Endothelial cell of umbilical vein (primary cell): ENCODE data around the gene TAF6. TPM values are rescaled to one million over a fixed set of nuclear protein-coding genes. Genes with fewer than 3 reads are reported as not detected.
A peak's percentile ranks its signal among the peaks of the same experiment; 100 is the strongest.

Experiments used
- BruUV-seq: library from RNA; stranded (reverse); fragments of 400-500 nt; replicated peaks from 2 replicates; lab custom pipeline; 2021; lab: Mats Ljungman, UMichigan
- CTCF ChIA-PET: fragments of 300-600, 350-600 bp; sonication (Branson Sonifier 250); formaldehyde crosslinking; loops from one replicate; lab custom pipeline; 2021; ENCODE audit warnings: antibody characterized with exemption, inconsistent platforms; lab: Charles Lee
- POLR2A ChIA-PET: fragments of 300-600, 350-600 bp; sonication (Branson Sonifier 250); formaldehyde crosslinking; loops from one replicate; lab custom pipeline; 2021; ENCODE audit warnings: antibody characterized with exemption, inconsistent platforms; lab: Charles Lee
- DNase-seq: peaks from one replicate; pipeline ENCODE4 v3.0.0-alpha.2; 2011; ENCODE audit warnings: low read depth, low spot score
- FAIRE-seq: peaks from 2 replicates; lab custom pipeline; 2011; peaks lifted over from hg19 to GRCh38; lab: Jason Lieb, UNC
- H2AFZ ChIP-seq: 2 replicates; pipeline ENCODE4 v1.6.0; 2012; ENCODE audit warnings: low read depth, low read length, control low read depth, inconsistent platforms
- H3K27ac ChIP-seq: 2 replicates; pipeline ENCODE4 v1.5.1; 2011; ENCODE audit warnings: low read depth, mild to moderate bottlenecking, control low read depth, low read length, moderate library complexity; ENCODE audit not compliant: insufficient read depth
- H3K27me3 ChIP-seq, 2 experiments: 2 replicates each; pipeline versions ENCODE4 v1.6.0 to v1.6.1; 2011; ENCODE audit warnings: low read length in 2 of 2, mixed read lengths in 1 of 2; ENCODE audit not compliant: control insufficient read depth in 2 of 2, insufficient read depth in 2 of 2
- H3K36me3 ChIP-seq, 2 experiments: 2 replicates in 1 of 2; 3 replicates in 1 of 2; pipeline ENCODE4 v1.5.1; 2011; ENCODE audit warnings: low read length in 2 of 2, mild to moderate bottlenecking in 1 of 2, moderate library complexity in 1 of 2; ENCODE audit not compliant: control insufficient read depth in 2 of 2, insufficient read depth in 2 of 2; ENCODE audit errors: extremely low read depth in 1 of 2
- H3K4me1 ChIP-seq: 3 replicates; pipeline ENCODE4 v1.5.1; 2011; ENCODE audit warnings: mild to moderate bottlenecking, low read length; ENCODE audit not compliant: control insufficient read depth, insufficient read depth; ENCODE audit errors: extremely low read depth
- H3K4me2 ChIP-seq: 2 replicates; pipeline ENCODE4 v1.6.1; 2011; ENCODE audit warnings: low read length, control low read depth, mixed read lengths; ENCODE audit not compliant: insufficient read depth
- H3K4me3 ChIP-seq, 3 experiments: fragments of 200-600 bp in 1 of 3; sonication (generic), shearing (Covaris generic) in 1 of 3; replicated peaks in 1 of 3; 2 replicates each; pipeline ENCODE4 v1.5.1; 2011 to 2016; ENCODE audit warnings: control low read depth in 3 of 3, low read length in 3 of 3, mild to moderate bottlenecking in 2 of 3, inconsistent platforms in 1 of 3, low read depth in 1 of 3, moderate library complexity in 1 of 3; ENCODE audit not compliant: insufficient read depth in 1 of 3
- H3K79me2 ChIP-seq: 2 replicates; pipeline ENCODE4 v1.6.0; 2012; ENCODE audit warnings: low read length, inconsistent platforms; ENCODE audit not compliant: control insufficient read depth, insufficient read depth
- H3K9ac ChIP-seq: replicated peaks from 2 replicates; pipeline ENCODE3; 2011; ENCODE audit warnings: low read length, control low read depth; ENCODE audit not compliant: insufficient read depth; ENCODE audit errors: extremely low read depth
- H3K9me1 ChIP-seq: replicated peaks from 3 replicates; pipeline ENCODE4 v1.6.0; 2011; ENCODE audit warnings: mild to moderate bottlenecking, low read length; ENCODE audit not compliant: control insufficient read depth, insufficient read depth; ENCODE audit errors: extremely low read depth
- H3K9me3 ChIP-seq: replicated peaks from 2 replicates; pipeline ENCODE4 v1.5.1; 2012; ENCODE audit warnings: low read length, inconsistent platforms; ENCODE audit not compliant: control insufficient read depth, insufficient read depth
- H4K20me1 ChIP-seq: replicated peaks from 2 replicates; pipeline ENCODE3; 2011; ENCODE audit warnings: mild to moderate bottlenecking, low read length; ENCODE audit not compliant: control insufficient read depth, insufficient read depth; ENCODE audit errors: extremely low read depth
- EZH2 ChIP-seq: IDR thresholded peaks from 2 replicates; pipeline ENCODE4 v1.6.1; 2012; ENCODE audit warnings: borderline replicate concordance, low read depth, mild to moderate bottlenecking, moderate library complexity, low read length, inconsistent platforms; ENCODE audit not compliant: severe bottlenecking
- FOS ChIP-seq: IDR thresholded peaks from 2 replicates; pipeline ENCODE4 v1.6.1; 2011; ENCODE audit warnings: mild to moderate bottlenecking, low read length, moderate library complexity, borderline replicate concordance; ENCODE audit not compliant: insufficient read depth
- GATA2 ChIP-seq: IDR thresholded peaks from 2 replicates; pipeline ENCODE4 v1.7.0; 2011; ENCODE audit warnings: low read depth, mild to moderate bottlenecking, moderate library complexity, mixed read lengths, low read length; ENCODE audit not compliant: insufficient read length, insufficient read depth
- JUN ChIP-seq: IDR thresholded peaks from 2 replicates; pipeline ENCODE4 v1.6.1; 2011; ENCODE audit warnings: borderline replicate concordance, low read depth; ENCODE audit not compliant: insufficient read length, insufficient read depth
- MYC ChIP-seq: IDR thresholded peaks from one replicate; pipeline ENCODE4 v1.6.1; 2011; ENCODE audit warnings: mild to moderate bottlenecking, low read depth, low read length
- POLR2AphosphoS5 ChIP-seq: IDR thresholded peaks from 2 replicates; pipeline ENCODE4 v1.6.1; 2012; ENCODE audit warnings: low read depth, mild to moderate bottlenecking, control low read depth, low read length, moderate library complexity; ENCODE audit not compliant: insufficient read depth
- dilution Hi-C: fragments of 300-500 bp; cut with MboI; formaldehyde crosslinking; loops from one replicate; pipeline ENCODE4 v1.15.0; 2019; ENCODE audit warnings: low sequenced_read_pairs; ENCODE audit not compliant: extremely low pct_ligation_motif_present
- intact Hi-C: fragments of 100-400 bp; cut with micrococcal nuclease; formaldehyde crosslinking; loops from one replicate; pipeline ENCODE4 v1.10.0; 2022
- polyA plus RNA-seq, 4 experiments: library from polyadenylated mRNA; depleted of rRNA in 3 of 4; stranded (reverse) in 3 of 4; unstranded in 1 of 4; fragments of >200 nt; gene quantifications; 2 replicates each; pipeline versions ENCODE4 v1.2.1 to v1.2.3, GENCODE V29; 2011 to 2012; ENCODE audit warnings: missing spikeins in 1 of 4
- total RNA-seq: library from RNA; stranded (reverse); gene quantifications from 2 replicates; pipeline ENCODE4 v1.2.3, GENCODE V29; 2021

Gene TAF6
- total and polyA plus RNA-seq, 2 donors (not counting 3 experiments of a cell fraction or from before 2014, with no cell fraction given) = 32.7 to 64.6 TPM

DNA sequence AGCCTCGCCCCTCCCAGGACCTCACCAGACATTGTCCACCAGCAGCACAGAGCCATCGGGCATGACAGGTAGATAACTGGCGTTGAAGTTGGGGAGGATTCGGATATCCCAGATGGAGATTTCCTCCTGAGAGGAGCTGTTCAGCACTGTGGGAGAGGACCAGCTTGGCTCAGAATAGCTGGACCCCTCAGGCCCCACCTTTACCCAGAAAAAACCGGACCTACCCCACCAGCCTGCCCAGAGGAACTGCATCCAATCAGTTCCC, 37.8 kb upstream of the TAF6 start:
- Histone ChIP-seq H3K79me2 (no peaks in the 10 kb centered on the region), H3K4me2 (peak overlapping the region; percentile 90), H3K4me3 (no peak overlapping the region), H3K27me3 (no peaks in the 10 kb centered on the region), H3K27ac (no peak overlapping the region), H3K36me3 (peaks cover 0 to 17% of the 10 kb centered on the region in 2 experiments), H3K9me1 (no peaks in the 10 kb centered on the region), H3K9me3 (no peaks in the 10 kb centered on the region), H3K4me1 (peaks cover 14% of the 10 kb centered on the region), H3K9ac (no peak overlapping the region), H2AFZ (no peak overlapping the region), H4K20me1 (no peaks in the 10 kb centered on the region)
- ChIA-PET CTCF (interaction anchor here (1.0 to 3.0 kb wide), 6 partner anchors 8 to 251 kb away, joined by 3 to 10 read pairs (median 5); partner anchors contain the start of genes GAL3ST4 and LAMTOR4), POLR2A (no interaction called here)
- no peak for TF ChIP-seq MYC
- TF ChIP-seq GATA2 = no peak
- TF ChIP-seq FOS = no peak
- peak; percentile 5 for TF ChIP-seq POLR2AphosphoS5
- TF ChIP-seq EZH2 = no peak
- no peak for FAIRE-seq
- intact Hi-C loops = no loop called here
- BruUV-seq = no TSS peak
- DNase-seq = no peak
- dilution Hi-C loops = no loop called here

DNA sequence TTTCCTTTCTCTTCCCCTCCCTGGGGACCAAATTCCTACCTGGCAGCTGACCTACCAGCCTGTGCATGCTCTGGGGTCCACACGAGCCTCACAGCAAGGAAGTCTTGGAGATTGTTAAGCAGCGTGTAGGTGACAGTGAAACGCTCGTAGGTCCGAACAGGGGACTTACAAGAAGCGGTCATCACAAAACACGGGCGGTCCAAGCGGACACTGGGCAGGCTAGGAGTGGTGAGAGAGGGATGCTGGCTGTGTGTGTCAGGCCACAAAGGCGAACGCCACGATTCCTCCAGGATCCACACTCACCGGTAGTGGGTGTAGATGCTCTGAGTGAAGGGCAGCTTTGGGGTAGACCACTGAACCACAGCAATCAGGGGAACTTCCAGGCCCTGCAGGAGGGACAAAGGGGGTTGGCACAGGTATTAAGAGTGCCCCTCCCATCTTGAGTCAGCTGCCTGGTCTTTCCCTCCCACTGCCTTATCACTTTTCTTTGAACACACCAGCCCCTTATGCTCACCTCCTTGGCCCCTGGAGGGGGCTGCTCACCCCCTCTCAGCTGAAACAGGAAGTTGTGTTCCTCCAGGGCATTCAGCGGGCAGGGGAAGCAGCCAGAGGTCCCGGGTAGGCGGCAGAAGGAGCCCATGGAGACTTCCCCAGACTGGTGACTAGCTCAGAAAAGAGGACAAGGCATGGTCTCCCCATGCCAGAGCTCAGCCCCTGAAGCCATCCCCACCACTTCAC, 37.3 kb upstream of the TAF6 start:
- Histone ChIP-seq H3K4me1 (peaks cover 14% of the 10 kb centered on the region), H3K9me1 (no peaks in the 10 kb centered on the region), H3K4me2 (no peak overlapping the region), H3K9ac (no peak overlapping the region), H3K79me2 (no peaks in the 10 kb centered on the region), H3K4me3 (no peak overlapping the region), H2AFZ (no peak overlapping the region), H3K9me3 (no peaks in the 10 kb centered on the region), H3K27me3 (no peaks in the 10 kb centered on the region), H3K36me3 (peaks cover 0 to 17% of the 10 kb centered on the region in 2 experiments), H3K27ac (no peak overlapping the region), H4K20me1 (no peaks in the 10 kb centered on the region)
- CTCF ChIA-PET = interaction anchor here (1.0 to 3.0 kb wide), 6 partner anchors 8 to 26 kb away, joined by 3 to 10 read pairs (median 6); partner anchors contain the start of genes GAL3ST4 and LAMTOR4
- POLR2A ChIA-PET = no interaction called here
- FAIRE-seq = no peak
- intact Hi-C loops (no loop called here), dilution Hi-C loops (no loop called here)
- no peak for DNase-seq
- TF ChIP-seq POLR2AphosphoS5 = peak; percentile 4
- TF ChIP-seq JUN = no peak
- no peak for TF ChIP-seq FOS
- BruUV-seq = no TSS peak
